ENCODE results near the gene C2orf81.
A peak's percentile ranks its signal among the peaks of the same experiment; 100 is the strongest.

C2orf81 gene

DNA sequence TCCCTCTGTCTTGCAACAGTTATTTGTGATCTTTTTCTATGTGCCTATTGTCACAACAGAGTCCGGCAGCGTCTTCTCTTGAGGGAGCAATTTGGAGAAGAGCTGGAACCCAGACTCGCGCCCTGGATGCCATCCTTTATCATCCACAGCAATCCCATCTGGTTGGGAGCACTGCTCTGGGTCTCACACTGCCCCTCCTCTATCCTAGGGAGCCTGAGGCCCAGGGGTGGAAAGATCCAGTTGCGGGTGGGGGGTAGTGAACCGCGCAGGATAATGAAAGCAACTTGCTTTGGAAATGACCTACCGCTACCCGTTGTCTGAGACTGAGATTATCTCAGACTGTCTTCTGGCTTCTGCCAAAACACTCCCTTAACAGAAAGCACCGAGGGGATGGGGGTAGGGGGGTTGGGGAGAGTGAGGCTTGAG is 37.5 kb upstream of the C2orf81 start:
- H3K4me3 ChIP-seq (ENCODE audit: low read length): peak overlapping the region; percentile 96
- DNase-seq (ENCODE audit: low read depth): no peak
- TF ChIP-seq, protein P1, sequence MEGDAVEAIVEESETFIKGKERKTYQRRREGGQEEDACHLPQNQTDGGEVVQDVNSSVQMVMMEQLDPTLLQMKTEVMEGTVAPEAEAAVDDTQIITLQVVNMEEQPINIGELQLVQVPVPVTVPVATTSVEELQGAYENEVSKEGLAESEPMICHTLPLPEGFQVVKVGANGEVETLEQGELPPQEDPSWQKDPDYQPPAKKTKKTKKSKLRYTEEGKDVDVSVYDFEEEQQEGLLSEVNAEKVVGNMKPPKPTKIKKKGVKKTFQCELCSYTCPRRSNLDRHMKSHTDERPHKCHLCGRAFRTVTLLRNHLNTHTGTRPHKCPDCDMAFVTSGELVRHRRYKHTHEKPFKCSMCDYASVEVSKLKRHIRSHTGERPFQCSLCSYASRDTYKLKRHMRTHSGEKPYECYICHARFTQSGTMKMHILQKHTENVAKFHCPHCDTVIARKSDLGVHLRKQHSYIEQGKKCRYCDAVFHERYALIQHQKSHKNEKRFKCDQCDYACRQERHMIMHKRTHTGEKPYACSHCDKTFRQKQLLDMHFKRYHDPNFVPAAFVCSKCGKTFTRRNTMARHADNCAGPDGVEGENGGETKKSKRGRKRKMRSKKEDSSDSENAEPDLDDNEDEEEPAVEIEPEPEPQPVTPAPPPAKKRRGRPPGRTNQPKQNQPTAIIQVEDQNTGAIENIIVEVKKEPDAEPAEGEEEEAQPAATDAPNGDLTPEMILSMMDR (conservative IDR thresholded peaks at IDR 0.05; ENCODE audit: low read length): no peak

DNA sequence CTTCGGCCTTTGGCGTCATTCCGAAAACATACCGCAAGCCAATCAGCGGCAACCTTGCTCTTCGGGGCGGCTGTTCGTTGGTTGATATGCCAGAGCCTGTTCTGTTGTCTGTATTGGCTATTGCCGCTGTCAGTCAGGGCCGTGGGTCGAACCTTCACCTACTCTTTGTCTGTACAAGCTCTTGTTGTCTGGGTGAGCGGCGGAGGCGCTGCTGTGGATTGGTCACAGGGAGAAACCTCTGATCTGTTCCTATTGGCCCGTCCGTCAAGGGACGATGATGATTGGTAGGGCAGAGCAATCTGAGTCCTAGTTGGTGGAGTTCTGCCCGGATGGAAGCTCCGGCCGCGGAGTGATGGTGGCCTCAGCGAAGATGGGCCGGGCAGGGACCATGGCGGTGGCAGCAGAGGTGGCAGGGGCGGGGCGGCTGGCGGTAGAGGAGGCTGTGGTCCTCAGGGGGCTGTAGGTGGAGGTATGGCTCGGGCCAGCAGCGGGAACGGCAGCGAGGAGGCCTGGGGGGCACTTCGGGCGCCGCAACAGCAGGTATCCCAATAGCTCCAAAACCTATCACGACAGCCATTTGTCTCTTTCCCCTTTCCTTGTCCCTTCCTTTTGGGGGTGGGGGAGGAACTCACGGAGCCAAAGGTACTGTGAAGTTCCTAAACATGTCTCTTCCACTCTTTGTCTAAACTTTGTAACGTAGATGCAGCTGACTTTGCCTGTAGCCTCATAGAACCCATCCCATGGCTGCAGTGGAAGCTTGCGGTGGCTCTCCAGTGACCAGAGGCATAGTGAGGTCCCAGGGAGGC is 36.9 kb upstream of the C2orf81 start, which contains the start of gene WBP1:
TSS of gene WBP1 (plus strand) at position 307 of the 806 bp plus-strand sequence. CDS start at position 472, 165 bp downstream.
- DNase-seq (ENCODE audit: low read depth): peak; percentile 100
- H3K4me3 ChIP-seq (ENCODE audit: low read length): peak within 1 kb of the TSS; percentile 96
- TF ChIP-seq, protein P1 (conservative IDR thresholded peaks at IDR 0.05; ENCODE audit: low read length): no peak

DNA sequence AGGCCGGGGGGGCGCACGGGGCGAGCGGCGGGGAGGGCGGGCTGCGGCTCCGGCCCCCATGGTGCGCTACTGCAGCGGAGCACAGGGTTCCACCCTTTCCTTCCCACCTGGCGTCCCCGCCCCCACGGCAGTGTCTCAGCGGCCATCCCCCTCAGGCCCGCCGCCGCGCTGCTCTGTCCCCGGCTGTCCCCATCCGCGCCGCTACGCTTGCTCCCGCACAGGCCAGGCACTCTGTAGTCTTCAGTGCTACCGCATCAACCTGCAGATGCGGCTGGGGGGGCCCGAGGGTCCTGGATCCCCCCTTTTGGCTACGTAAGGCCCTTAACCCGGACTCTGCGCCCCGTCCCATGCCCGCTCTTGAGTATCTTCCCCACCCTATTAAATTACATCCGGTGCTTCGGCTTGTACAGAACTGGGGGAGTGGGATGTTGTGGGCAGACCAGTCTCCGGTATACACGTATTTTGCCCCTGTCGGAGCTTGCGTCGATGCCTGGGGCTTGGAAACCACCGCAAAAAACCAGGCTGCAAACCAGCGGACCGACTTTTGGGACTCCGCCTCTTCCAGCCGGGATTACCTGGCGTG is 36.2 kb upstream of the C2orf81 start:
- peak overlapping the region; percentile 79 for H3K4me3 ChIP-seq (ENCODE audit: low read length)
- DNase-seq (ENCODE audit: low read depth): no peak
- TF ChIP-seq, protein P1 (conservative IDR thresholded peaks at IDR 0.05; ENCODE audit: low read length): no peak

DNA sequence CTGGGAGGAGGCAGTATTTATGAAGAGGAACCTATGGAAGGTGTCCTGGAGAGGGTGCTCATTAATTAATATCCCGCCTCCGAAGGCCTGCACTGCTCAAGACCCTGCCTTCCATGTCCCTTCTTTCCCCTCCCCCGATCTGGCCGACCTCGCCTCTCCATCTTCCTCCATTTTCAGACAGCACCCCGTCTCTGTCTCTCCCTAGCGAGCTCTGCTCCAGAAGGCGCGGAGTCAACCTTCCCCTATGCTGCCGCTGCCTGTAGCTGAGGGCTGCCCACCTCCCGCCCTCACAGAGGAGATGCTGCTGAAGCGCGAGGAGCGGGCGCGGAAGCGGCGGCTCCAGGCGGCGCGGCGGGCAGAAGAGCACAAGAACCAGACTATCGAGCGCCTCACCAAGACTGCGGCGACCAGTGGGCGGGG is 35.7 kb upstream of the C2orf81 start:
- DNase-seq (ENCODE audit: low read depth): no peak
- peak overlapping the region; percentile 79 for H3K4me3 ChIP-seq (ENCODE audit: low read length)
- TF ChIP-seq, protein P1 (conservative IDR thresholded peaks at IDR 0.05; ENCODE audit: low read length): no peak

DNA sequence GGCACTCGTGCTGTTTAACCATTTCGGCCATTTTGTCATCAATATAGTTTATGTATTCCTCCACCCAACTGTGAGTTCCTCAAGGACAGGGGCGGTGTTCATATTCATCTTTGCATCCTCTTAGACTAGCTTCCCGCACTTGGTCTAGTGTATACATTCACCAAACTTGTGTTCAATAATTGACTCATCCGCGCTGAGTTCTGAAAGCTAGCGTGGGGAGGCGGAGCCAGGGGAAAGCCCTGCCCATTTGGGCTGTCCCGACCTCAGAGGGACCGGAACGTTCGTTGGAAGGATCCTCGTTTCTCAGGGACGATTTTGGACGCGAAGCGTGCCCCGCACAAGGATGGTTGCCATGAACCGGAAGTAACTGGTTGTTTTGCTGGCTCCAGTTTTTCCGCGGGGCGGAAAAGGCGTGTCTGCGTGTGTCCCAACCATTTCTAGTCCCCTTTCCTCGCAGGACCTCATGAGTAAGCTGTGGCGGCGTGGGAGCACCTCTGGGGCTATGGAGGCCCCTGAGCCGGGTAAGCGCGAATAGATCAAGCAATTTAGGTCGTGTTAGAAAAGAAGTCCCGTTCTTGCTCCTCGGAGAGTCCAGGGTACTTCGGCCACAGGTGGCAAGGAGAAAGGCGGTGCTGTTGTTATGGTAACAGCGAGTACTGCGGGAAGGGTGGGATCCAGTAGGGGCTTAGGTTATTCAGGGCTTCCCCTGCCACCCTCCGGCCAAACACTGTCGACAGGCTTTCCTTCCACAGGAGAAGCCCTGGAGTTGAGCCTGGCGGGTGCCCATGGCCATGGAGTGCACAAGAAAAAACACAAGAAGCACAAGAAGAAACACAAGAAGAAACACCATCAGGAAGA is 33.5 kb upstream of the C2orf81 start, which contains the start of gene INO80B:
TSS of gene INO80B (plus strand) at position 434 of the 858 bp plus-strand sequence. CDS start at position 464, 30 bp downstream.
- peak within 1 kb of the TSS; percentile 92 for H3K4me3 ChIP-seq (ENCODE audit: low read length)
- DNase-seq (ENCODE audit: low read depth): peak; percentile 98
- TF ChIP-seq, protein P1 (conservative IDR thresholded peaks at IDR 0.05; ENCODE audit: low read length): no peak

DNA sequence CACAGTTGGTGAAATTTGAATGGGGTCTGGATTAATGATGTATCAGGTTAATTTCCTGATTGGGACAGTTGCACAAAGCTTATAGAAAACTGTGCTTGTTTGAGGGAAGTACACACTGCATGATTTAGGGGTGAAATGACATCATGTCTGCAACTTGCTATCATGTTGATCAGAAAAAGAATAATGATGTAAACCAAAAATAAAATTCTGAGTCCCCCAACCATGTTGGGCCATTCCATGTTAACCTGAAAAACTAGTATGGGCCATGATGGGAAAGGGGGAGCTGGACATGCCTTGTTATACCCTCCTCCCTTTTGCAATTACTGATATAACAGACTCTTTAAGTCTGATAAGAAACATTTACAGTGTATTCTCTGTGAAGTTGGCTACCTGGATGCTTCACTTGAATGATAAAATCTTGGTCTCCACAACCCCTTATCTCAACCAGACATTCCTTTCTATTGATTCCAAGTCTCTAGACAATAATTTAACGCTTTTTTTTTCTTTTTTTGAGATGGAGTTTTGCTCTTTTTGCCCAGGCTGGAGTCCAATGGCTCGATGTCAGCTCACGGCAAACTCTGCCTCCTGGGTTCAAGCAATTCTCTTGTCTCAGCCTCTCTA is 29.3 kb upstream of the C2orf81 start:
- TF ChIP-seq, protein P1 (conservative IDR thresholded peaks at IDR 0.05; ENCODE audit: low read length): no peak
- H3K4me3 ChIP-seq (ENCODE audit: low read length): no peak overlapping the region
- no peak for DNase-seq (ENCODE audit: low read depth)
